ENCODE measurements around the gene MOB3C.

GRCh38 chr1:46647611-46648010 lies 31.0 kb upstream of the MOB3C start:
- TF ChIP-seq CTCF (conservative IDR thresholded peaks at IDR 0.05; ENCODE audit: low read depth, low read length) (no peak), RAD21 (IDR thresholded peaks at IDR 0.05; ENCODE audit: low read length) (no peak), POLR2A (IDR thresholded peaks at IDR 0.05; ENCODE audit: low read depth, low read length) (no peak), NFE2L2 (IDR thresholded peaks at IDR 0.05; ENCODE audit: low read depth, low read length) (no peak)

All from IMR-90 (cell line).